ENCODE data around the gene ARMC7.

- TF ChIP-seq CTCF (IDR thresholded peaks at IDR 0.05) (peak; percentile 94 to 99 (median 96)), POLR2A (IDR thresholded peaks at IDR 0.05) (peak; percentile 42), EP300 (IDR thresholded peaks at IDR 0.05; ENCODE audit: low read depth) (no peak), POLR2AphosphoS5 (IDR thresholded peaks at IDR 0.05) (peak in 1 of 3 donors; percentile 47)
These were observed 4.2 kb downstream of the ARMC7 start for GRCh38 chr17:75113798-75114551.
